RWPE2 (cell line): ENCODE measurements around the gene RSAD2.

Source experiments
- ATAC-seq: fragments of 200-7000 bp; cut with Tn5 transposase; 3 replicates; pipeline ENCODE4 v1.9.1; 2021; ENCODE audit warnings: low read depth
- DNase-seq: peaks from one replicate; pipeline ENCODE4 v3.0.0-alpha.2; 2020; ENCODE audit warnings: low spot score
- H3K27ac ChIP-seq: fragments of 450-650 bp; 2 replicates; pipeline ENCODE4 v1.5.1; 2017; ENCODE audit warnings: mild to moderate bottlenecking; ENCODE audit not compliant: poor library complexity, severe bottlenecking
- H3K27me3 ChIP-seq: fragments of 250-450 bp; sonication (Bioruptor Pico); 2 replicates; pipeline ENCODE4 v1.5.1; 2021; ENCODE audit warnings: mild to moderate bottlenecking, moderate library complexity; ENCODE audit not compliant: insufficient read depth, poor library complexity, severe bottlenecking
- H3K36me3 ChIP-seq: fragments of 250-450 bp; sonication (Bioruptor Pico); 2 replicates; pipeline ENCODE4 v1.5.1; 2020; ENCODE audit warnings: low read depth, mild to moderate bottlenecking, moderate library complexity
- H3K4me1 ChIP-seq: fragments of 250-450 bp; sonication (Bioruptor Pico); 2 replicates; pipeline ENCODE4 v1.5.1; 2021; ENCODE audit warnings: mild to moderate bottlenecking, moderate library complexity; ENCODE audit not compliant: insufficient read depth, poor library complexity, severe bottlenecking
- H3K4me3 ChIP-seq: fragments of 250-450 bp; sonication (Bioruptor Pico); 2 replicates; pipeline ENCODE4 v1.5.1; 2021; ENCODE audit warnings: mild to moderate bottlenecking, moderate library complexity; ENCODE audit not compliant: severe bottlenecking
- H3K9me3 ChIP-seq: fragments of 250-450 bp; sonication (Bioruptor Pico); 2 replicates; pipeline ENCODE4 v1.5.1; 2021; ENCODE audit warnings: mild to moderate bottlenecking, moderate library complexity; ENCODE audit not compliant: severe bottlenecking
- TF ChIP-seq, protein P1 (sequence below): fragments of 450-650 bp; IDR thresholded peaks from one replicate; pipeline ENCODE4 v1.5.1; 2017; ENCODE audit warnings: mild to moderate bottlenecking, moderate library complexity; ENCODE audit not compliant: poor library complexity, severe bottlenecking

RSAD2 gene

DNA sequence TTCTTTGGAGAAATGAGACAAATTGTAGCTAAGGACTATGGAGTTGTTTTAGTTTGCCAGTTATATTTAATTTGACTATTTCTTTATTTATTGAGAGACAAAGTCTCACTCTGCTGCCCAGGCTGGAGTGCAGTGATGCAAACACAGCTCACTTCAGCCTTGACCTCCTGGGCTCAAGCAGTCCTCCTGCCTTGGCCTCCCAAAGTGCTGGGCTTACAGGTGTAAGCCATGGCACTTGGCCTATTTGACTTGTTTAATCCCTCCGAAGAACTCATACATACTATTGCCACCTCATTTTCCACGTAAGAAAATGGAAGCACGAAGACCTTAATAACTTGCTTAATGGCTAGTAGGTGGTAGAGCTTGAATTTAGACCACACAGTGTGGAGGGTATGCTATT, 38.6 kb downstream of the RSAD2 start:
- no peak for DNase-seq
- TF ChIP-seq, protein P1, sequence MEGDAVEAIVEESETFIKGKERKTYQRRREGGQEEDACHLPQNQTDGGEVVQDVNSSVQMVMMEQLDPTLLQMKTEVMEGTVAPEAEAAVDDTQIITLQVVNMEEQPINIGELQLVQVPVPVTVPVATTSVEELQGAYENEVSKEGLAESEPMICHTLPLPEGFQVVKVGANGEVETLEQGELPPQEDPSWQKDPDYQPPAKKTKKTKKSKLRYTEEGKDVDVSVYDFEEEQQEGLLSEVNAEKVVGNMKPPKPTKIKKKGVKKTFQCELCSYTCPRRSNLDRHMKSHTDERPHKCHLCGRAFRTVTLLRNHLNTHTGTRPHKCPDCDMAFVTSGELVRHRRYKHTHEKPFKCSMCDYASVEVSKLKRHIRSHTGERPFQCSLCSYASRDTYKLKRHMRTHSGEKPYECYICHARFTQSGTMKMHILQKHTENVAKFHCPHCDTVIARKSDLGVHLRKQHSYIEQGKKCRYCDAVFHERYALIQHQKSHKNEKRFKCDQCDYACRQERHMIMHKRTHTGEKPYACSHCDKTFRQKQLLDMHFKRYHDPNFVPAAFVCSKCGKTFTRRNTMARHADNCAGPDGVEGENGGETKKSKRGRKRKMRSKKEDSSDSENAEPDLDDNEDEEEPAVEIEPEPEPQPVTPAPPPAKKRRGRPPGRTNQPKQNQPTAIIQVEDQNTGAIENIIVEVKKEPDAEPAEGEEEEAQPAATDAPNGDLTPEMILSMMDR = no peak
- Histone ChIP-seq H3K27me3 (peaks cover 4% of the 10 kb centered on the region), H3K4me3 (no peak overlapping the region), H3K36me3 (no peaks in the 10 kb centered on the region), H3K4me1 (no peaks in the 10 kb centered on the region), H3K9me3 (no peaks in the 10 kb centered on the region), H3K27ac (no peak overlapping the region)
- no peak for ATAC-seq

- no peaks in the 10 kb centered on the region for H3K36me3 ChIP-seq
- no peak overlapping the region for H3K27ac ChIP-seq
- no peaks in the 10 kb centered on the region for H3K9me3 ChIP-seq
- DNase-seq (no peak), ATAC-seq (no peak)
- H3K4me1 ChIP-seq = no peaks in the 10 kb centered on the region
- H3K4me3 ChIP-seq = no peak overlapping the region
- H3K27me3 ChIP-seq = peaks cover 4% of the 10 kb centered on the region
- TF ChIP-seq, protein P1 = no peak
Observed at GRCh38 chr2:6916736-6917070, 39.1 kb downstream of the RSAD2 start.

DNA sequence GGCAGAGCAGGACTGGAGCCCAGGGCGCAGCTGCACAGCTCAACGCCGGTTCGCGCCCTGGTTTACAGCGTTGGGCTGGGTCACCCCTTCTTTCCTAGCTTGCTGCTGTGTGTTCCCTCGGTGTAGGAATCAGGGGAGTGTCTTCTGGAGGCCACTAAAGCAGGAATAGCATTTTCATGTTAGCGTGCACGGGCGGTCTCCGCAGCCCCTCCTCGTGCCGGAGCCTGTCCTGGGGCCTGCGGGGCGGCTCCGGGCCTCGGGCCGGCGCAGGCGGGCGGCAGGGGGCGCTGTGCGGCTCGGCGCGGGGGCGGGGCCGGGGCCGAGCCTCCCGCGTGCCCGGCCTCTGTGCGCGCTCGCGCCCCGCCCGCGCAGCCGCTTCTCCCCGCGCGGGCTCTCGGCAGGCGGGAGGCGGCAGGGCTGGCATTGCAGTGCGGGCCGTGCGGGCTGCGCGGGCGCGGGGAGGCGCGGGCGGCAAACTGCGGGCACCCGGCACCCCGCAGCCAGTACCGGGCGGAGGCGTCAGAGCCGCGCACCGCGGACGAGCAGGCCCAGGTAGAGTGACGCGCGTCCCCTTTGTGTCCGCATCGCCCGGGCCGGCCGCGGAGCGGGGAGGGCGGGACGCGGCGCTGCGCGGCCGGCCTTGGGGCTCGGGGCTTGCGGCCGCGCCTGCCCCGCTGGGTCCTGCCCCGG, 39.6 kb downstream of the RSAD2 start, which contains the start of gene RNF144A:
Gene RNF144A, plus strand, starts transcription at position 342 of the 690 bp plus-strand sequence. CDS start 79,515 bp downstream, outside the sequence.
- ATAC-seq = peak; percentile 56
- H3K4me1 ChIP-seq = no peaks in the 10 kb centered on the region
- no peak for DNase-seq
- H3K36me3 ChIP-seq = no peaks in the 10 kb centered on the region
- TF ChIP-seq, protein P1 = peak; percentile 90
- H3K9me3 ChIP-seq = no peaks in the 10 kb centered on the region
- H3K27me3 ChIP-seq = peaks cover 4% of the 10 kb centered on the region
- H3K27ac ChIP-seq = no peak within 1 kb of the TSS
- H3K4me3 ChIP-seq = peak within 1 kb of the TSS; percentile 67

DNA sequence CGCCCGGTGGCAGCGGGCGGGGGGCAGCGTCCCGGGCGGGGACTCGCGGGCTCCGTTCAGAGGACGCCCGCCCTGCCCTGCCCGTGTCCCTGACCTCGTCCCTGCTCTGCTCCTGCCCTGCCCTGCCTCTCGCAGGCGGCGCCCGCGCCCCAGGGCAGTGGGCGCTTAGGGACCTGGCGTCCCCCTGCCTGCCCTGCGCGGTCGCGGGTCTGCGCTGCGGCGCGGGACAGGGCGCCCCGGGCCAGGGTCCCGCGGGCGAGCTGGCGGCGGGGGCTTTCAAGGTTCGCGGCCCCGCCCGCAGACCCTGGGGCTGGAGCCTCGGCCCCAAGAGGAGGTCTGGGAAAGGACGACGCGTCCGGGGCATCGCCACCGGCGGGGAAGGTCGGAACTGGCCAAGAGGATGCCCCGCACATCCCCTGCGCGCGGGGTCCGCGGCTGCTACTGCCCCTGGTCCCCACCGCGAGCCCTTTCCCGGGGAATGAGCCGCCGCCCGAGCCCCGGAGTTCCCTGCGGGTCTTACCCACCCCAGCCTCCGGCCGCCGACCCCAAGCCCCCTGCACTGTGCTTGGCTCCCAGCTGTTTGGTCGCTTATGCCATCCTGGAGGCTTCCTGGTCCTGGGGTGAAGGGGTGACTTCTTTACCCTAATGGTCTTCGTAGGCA, 40.3 kb downstream of the RSAD2 start:
- Histone ChIP-seq H3K4me3 (peak overlapping the region; percentile 67), H3K27ac (no peak overlapping the region), H3K36me3 (no peaks in the 10 kb centered on the region), H3K9me3 (no peaks in the 10 kb centered on the region), H3K27me3 (peaks cover 4% of the 10 kb centered on the region), H3K4me1 (no peaks in the 10 kb centered on the region)
- DNase-seq = no peak
- ATAC-seq = no peak; the same call in 2 of the 3 replicates
- TF ChIP-seq, protein P1 = no peak
